GM12891 (cell line): ENCODE measurements around the gene CTNNA2.

Experiments
- DNase-seq: peaks from one replicate; pipeline ENCODE4 v3.0.0; 2011; ENCODE audit warnings: low spot score; ENCODE audit not compliant: insufficient read length
- FAIRE-seq: peaks from 2 replicates; lab custom pipeline; 2011; peaks lifted over from hg19 to GRCh38; lab: Jason Lieb, UNC
- PAX5 ChIP-seq: IDR thresholded peaks from 2 replicates; pipeline ENCODE4 v1.6.1; 2011; ENCODE audit warnings: low read length, moderate library complexity, mild to moderate bottlenecking; ENCODE audit not compliant: insufficient read depth, severe bottlenecking
- POLR2A ChIP-seq: IDR thresholded peaks from 2 replicates; pipeline ENCODE4 v1.6.1; 2011; ENCODE audit warnings: low read depth, low read length, control low read depth
- POLR2AphosphoS5 ChIP-seq: IDR thresholded peaks from 2 replicates; pipeline ENCODE4 v1.6.1; 2011; ENCODE audit warnings: low read depth, low read length, control low read depth
- POU2F2 ChIP-seq: IDR thresholded peaks from 2 replicates; pipeline ENCODE4 v1.6.1; 2011; ENCODE audit warnings: low read depth, mild to moderate bottlenecking, control low read depth, low read length, moderate library complexity
- SPI1 ChIP-seq: IDR thresholded peaks from 2 replicates; pipeline ENCODE4 v1.6.1; 2011; ENCODE audit warnings: low read depth, low read length, control low read depth
- TAF1 ChIP-seq: IDR thresholded peaks from 2 replicates; pipeline ENCODE4 v1.6.1; 2011; ENCODE audit warnings: low read depth, low read length, control low read depth

CTNNA2 gene

DNA sequence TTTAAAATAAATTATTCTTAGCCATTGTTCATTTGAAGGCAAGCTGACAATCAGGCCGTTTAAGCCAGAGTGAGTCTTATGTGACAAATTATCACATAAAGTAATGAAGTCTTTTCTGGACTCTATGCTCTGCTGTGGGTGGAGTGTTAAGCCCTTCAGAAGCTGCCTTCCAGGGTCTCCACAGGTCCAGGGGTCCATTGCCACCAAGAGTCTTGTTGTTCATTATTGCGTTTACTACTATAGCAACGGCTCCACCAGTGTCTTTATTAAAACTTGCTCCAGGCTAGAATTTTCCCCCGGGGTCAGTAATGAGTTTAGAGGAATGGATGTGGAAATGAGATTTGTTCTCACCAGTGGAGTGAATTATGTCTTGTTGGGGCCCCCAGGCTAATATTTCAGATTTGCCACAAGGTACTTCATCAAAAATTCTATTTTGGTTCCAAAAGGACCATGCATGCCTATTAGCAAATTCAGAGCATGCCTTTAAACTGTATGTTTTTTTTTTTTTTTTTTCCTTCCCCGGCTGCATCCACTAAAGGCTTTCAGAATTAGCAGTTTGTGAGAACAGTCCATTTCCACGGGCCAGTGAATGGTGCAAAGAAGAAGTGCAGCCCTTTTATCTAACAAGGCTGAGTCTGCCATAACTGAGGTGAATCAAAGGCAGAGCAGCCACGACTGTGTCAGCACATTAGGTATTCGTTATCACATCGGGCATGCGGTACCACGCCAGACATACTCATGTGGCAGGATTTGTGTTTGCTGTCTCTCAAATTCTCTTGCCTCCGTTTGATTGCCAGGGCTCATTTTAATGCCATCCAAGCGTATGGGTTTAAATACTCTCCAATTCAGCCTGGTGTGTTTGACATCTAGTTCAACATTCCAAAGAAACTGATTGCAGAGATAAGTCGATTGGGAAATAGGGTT, 817.9 kb downstream of the CTNNA2 start:
- DNase-seq (no peak), FAIRE-seq (no peak)
- TF ChIP-seq SPI1 (no peak), POLR2A (no peak), TAF1 (no peak), POLR2AphosphoS5 (no peak), PAX5 (no peak), POU2F2 (no peak)

DNA sequence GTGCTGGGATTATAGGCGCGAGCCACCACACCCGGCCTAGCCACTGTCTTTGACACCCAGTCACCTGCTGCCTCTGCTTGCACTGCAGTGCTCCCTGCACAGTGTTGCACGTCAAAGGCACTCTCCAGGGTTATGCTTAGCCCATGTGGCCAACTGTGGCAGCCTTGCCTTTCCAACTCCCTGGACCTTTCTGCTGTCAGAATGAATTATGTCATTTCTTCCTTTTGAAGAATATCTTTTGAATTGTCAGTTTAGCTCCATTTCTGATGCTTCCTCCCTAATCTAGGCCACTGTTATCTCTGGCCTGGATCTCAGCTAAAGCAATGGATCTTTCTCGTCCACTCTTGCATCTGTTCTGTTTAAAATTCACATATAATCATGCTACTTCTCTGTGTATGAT, 821.0 kb downstream of the CTNNA2 start:
- TF ChIP-seq POLR2A (no peak), PAX5 (no peak), SPI1 (no peak), TAF1 (no peak), POU2F2 (no peak), POLR2AphosphoS5 (no peak)
- no peak for FAIRE-seq
- DNase-seq, result no peak

DNA sequence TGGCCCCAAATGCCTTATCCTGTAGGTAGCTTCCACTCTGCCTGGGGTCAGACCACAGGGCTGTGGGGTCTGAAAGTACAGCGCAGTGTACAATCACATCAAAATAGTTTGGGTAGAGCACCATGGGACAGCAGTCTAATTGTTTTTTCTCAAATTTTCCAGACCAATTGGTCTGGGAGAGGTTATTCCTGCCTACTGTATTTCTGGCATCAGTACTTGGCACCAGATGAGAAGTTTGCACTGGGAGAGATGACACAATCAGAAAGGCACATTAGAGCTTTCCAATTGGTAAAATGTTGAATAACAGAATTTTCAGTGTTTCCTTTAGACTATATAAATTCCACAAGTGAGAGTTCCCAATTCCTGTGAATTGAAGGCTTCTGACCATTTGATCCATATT, 822.6 kb downstream of the CTNNA2 start:
- no peak for TF ChIP-seq POLR2A
- no peak for TF ChIP-seq POLR2AphosphoS5
- TF ChIP-seq TAF1, result no peak
- no peak for TF ChIP-seq POU2F2
- no peak for TF ChIP-seq SPI1
- no peak for TF ChIP-seq PAX5
- FAIRE-seq, result no peak
- no peak for DNase-seq

DNA sequence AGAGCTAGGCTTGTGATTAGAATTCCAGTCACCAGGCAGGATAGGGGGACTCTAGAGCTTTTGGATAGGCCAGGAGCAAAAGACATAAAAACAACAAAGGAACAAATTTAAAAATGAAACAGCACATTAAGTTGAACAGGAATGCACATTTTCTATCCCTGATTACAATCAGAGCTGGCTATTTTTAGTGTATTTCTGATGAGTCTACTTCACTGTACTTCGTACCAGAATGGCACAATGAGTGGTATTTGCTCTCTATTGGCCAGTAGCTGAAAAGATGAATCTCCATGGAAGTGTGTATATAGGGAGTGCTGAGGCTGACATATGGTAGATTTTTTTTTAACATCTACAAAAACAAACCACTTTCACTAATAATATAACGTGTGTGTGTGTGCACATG, 825.9 kb downstream of the CTNNA2 start:
- no peak for FAIRE-seq
- DNase-seq, result no peak
- TF ChIP-seq PAX5 (no peak), POLR2A (no peak), SPI1 (no peak), POU2F2 (no peak), POLR2AphosphoS5 (no peak), TAF1 (no peak)

DNA sequence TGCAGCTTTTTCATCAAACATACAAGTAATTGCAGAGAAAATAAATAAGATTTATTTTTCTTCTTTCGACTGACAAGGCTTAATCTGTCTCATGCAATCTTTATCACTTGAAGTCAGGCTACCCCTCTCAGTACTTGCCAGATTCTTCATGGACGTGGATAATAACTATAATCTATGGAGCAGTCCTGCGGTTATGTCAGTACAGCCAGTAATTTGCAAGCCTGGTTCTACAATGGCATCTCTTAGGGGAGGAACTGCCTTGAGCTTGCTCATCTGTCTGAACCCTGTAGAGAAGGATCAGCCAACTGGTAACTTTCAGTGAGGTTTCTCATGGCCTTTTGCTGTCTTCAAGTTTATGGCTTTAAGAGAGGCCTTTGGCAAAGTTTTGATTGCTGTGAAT, 827.2 kb downstream of the CTNNA2 start:
- TF ChIP-seq POU2F2 (no peak), POLR2A (no peak), POLR2AphosphoS5 (no peak), TAF1 (no peak), SPI1 (no peak), PAX5 (no peak)
- DNase-seq (no peak), FAIRE-seq (no peak)

DNA sequence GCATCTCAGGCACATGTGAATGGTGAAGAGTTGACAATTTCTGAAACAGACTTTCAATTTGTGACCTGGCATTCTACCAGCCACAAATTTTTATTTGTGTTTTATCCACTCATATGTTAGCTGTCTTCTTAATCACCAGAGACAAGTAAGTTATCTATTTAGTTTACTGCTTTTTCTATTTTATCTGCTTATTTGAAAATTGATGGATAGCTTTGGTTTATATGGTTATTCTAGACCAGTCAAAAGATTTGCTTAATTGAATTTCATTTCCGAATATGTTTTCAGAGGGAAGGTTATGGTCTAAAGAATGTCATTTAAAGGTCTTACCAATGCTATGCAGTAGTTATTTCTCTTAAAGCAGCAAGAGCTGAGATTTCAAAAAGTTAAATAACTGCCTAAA, 835.2 kb downstream of the CTNNA2 start:
- TF ChIP-seq POLR2AphosphoS5 (no peak), POLR2A (no peak), PAX5 (no peak), TAF1 (no peak), POU2F2 (no peak), SPI1 (no peak)
- DNase-seq (no peak), FAIRE-seq (no peak)

DNA sequence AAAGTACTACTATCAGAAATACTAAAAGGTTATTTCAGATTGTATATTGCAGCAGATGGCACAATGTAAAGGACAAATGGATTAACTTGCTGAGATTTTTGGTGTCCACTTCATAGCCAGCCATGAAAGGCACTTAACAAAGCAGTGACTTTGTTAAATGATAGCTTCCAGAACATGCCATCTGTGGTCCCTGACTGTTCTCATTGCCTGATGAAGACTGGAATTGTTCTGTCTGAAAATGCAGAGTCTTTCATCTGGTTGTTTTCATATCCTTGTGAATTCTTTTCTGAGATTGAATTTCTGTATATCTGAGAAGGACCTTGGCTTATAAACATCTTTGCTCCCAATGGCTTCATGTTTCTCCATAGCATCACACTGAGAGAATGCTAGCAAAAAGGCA, 836.1 kb downstream of the CTNNA2 start:
- DNase-seq, result no peak
- no peak for FAIRE-seq
- TF ChIP-seq POLR2AphosphoS5, result no peak

DNA sequence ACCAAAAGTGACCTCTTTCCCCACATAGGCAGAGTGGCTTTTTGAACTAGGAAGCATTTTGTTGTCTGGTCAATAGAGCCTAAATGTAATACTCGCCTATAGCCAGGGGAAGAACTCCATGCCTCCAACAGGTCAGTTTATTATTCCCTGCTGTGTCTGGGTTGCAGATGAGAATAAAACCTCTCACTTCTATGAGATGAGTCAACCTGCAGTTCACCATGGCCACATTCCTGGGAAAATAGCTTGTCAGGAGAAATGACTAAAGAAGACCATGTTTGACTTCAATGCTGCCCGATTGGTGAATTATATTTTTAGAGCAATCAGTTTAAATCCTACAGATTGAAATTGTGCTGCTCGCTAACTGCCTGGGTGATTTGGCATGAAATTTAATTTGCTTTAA, 838.4 kb downstream of the CTNNA2 start:
- FAIRE-seq, result no peak
- TF ChIP-seq PAX5, result no peak
- no peak for TF ChIP-seq POU2F2
- TF ChIP-seq POLR2AphosphoS5, result no peak
- no peak for TF ChIP-seq POLR2A
- no peak for TF ChIP-seq TAF1
- TF ChIP-seq SPI1, result no peak

DNA sequence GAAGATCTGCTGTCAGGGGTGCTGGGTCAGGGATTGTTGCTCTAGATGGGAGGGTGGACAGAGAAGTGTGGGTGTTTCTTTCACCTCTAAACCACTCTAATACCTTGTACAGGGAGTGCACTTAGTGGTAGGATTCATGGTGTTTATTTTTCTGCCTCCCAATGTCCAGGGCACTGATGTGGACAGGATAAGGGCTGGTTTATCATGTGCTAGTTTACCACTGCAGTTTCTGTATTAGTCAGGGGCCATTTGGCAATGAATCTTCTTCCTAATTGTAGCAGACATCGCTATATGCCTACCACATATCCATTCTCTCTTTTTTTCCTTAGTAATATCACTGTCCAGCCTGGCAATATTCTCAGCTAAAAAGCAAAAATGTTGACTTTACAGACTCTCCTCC, 842.0 kb downstream of the CTNNA2 start:
- DNase-seq, result no peak
- TF ChIP-seq POLR2AphosphoS5, result no peak
- no peak for TF ChIP-seq POU2F2
- no peak for TF ChIP-seq PAX5
- TF ChIP-seq POLR2A, result no peak
- no peak for TF ChIP-seq SPI1
- TF ChIP-seq TAF1, result no peak
- FAIRE-seq, result no peak

More for the DNA sequence above, 838.4 kb downstream of the CTNNA2 start:
- DNase-seq, result no peak

DNA sequence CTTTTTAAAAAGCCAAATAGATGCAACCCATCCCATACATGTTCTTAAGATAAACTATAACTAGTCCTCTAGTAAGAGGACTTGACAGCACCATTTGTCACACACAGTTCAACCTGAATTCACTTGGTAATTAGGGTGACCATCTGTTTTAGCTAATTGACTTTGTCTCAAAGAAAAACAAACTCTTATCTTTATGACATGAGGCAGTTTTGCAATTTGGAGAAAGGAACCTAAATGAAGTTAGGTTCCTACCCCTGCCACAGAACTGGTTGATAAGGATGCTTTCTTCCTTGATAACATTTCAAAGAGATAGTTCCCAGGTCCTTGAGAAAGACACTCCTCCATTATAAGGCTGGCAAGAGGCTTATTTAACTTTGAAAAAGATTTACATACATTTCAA, 849.1 kb downstream of the CTNNA2 start:
- FAIRE-seq, result no peak
- no peak for TF ChIP-seq POLR2AphosphoS5
- TF ChIP-seq TAF1, result no peak
- TF ChIP-seq PAX5, result no peak
- TF ChIP-seq POLR2A, result no peak
- no peak for TF ChIP-seq POU2F2
- no peak for TF ChIP-seq SPI1
- no peak for DNase-seq
